Endodermal cell (in vitro differentiated cells): ENCODE data around the gene MTHFSD. TPM values are rescaled to one million over a fixed set of nuclear protein-coding genes. Genes with fewer than 3 reads are reported as not detected.

Experiments used
- DNase-seq: peaks from one replicate; pipeline ENCODE4 v3.0.0-alpha.2; 2017
- H3K27ac ChIP-seq: 2 replicates; pipeline ENCODE4 v1.5.1; 2013; ENCODE audit warnings: mild to moderate bottlenecking, low read depth, low read length, moderate library complexity
- H3K27me3 ChIP-seq: 2 replicates; pipeline ENCODE4 v1.6.1; 2013; ENCODE audit warnings: mild to moderate bottlenecking, low read length, moderate library complexity; ENCODE audit not compliant: insufficient read depth, control insufficient read depth, poor library complexity, severe bottlenecking
- H3K36me3 ChIP-seq: 2 replicates; pipeline ENCODE4 v1.7.0; 2013; ENCODE audit warnings: mild to moderate bottlenecking, low read length, moderate library complexity; ENCODE audit not compliant: control insufficient read depth, insufficient read depth
- H3K4me1 ChIP-seq: one replicate; pipeline ENCODE4 v1.7.0; 2013; ENCODE audit warnings: low read length; ENCODE audit not compliant: control insufficient read depth, insufficient read depth
- H3K4me3 ChIP-seq: 2 replicates; pipeline ENCODE4 v1.5.1; 2013; ENCODE audit warnings: mild to moderate bottlenecking, low read length, moderate library complexity
- H3K9ac ChIP-seq: 2 replicates; pipeline ENCODE4 v1.6.1; 2013; ENCODE audit warnings: mild to moderate bottlenecking, low read length, moderate library complexity; ENCODE audit not compliant: poor library complexity, severe bottlenecking; ENCODE audit errors: extremely low read depth
- H3K9me3 ChIP-seq: 2 replicates; pipeline ENCODE4 v1.6.1; 2013; ENCODE audit warnings: mild to moderate bottlenecking, low read length, moderate library complexity; ENCODE audit not compliant: control insufficient read depth
- H3K27ac Mint-ChIP-seq: 2 replicates; pipeline ENCODE4 v1.8.0; 2020; ENCODE audit warnings: mixed read lengths
- H3K27me3 Mint-ChIP-seq: 2 replicates; pipeline ENCODE4 v1.8.0; 2021; ENCODE audit warnings: mild to moderate bottlenecking, mixed read lengths; ENCODE audit not compliant: insufficient read depth
- H3K36me3 Mint-ChIP-seq: 2 replicates; pipeline ENCODE4 v1.8.0; 2020; ENCODE audit warnings: low read depth, mixed read lengths
- H3K4me1 Mint-ChIP-seq: 2 replicates; pipeline ENCODE4 v1.8.0; 2020; ENCODE audit warnings: mixed read lengths
- H3K4me3 Mint-ChIP-seq: 2 replicates; pipeline ENCODE4 v1.8.0; 2020; ENCODE audit warnings: mild to moderate bottlenecking, moderate library complexity, mixed read lengths
- H3K9me3 Mint-ChIP-seq: 2 replicates; pipeline ENCODE4 v1.8.0; 2020; ENCODE audit warnings: mild to moderate bottlenecking, mixed read lengths
- WGBS, 2 experiments: methylation state at CpG; one replicate each; pipeline versions ENCODE4 v1.1.5 to v1.1.7; 2013; ENCODE audit warnings: missing lambda C conversion rate in 2 of 2, mixed read lengths in 1 of 2; ENCODE audit not compliant: insufficient coverage in 1 of 2, insufficient read length in 1 of 2; 5-methylcytosine and 5-hydroxymethylcytosine counted together
- total RNA-seq, 2 donors: library from RNA; stranded (reverse); fragmentation: NEBNext Ultra II Directional in 1 of 2; extraction: Animal tissue kit (Norgen Biotek cat#: 25700) in 1 of 2; gene quantifications; 2 replicates in 1 of 2; 3 replicates in 1 of 2; pipeline ENCODE4 v1.2.1, GENCODE V29; 2021
- TF ChIP-seq, protein P1 (sequence below): fragments of 200-600 bp; sonication (generic); conservative IDR thresholded peaks from 2 replicates; pipeline ENCODE4 v1.5.0; 2021; ENCODE audit warnings: antibody characterized with exemption, mild to moderate bottlenecking

Gene MTHFSD
- total RNA-seq, 2 donors from 2014 or later = 15.0 to 25.8 TPM

DNA sequence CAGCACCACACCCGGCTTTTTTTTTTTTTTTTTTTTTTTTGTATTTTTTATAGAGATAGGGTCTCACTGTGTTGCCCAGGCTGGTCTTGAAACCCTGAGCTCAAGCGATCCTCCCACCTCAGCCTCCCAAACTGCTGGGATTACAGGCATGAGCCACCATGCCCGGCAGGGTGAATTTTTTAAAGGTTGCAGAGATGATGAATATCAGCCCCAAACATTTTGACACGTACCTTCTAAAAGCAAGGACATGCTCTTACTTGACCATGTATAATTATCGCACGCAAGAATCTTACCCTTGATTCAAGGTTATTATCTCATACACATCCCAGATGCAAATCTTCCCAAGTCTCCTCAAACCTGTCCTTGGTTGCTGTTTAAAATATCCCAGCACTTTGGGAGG lies 7.3 kb upstream of the MTHFSD start:
- TF ChIP-seq, protein P1, sequence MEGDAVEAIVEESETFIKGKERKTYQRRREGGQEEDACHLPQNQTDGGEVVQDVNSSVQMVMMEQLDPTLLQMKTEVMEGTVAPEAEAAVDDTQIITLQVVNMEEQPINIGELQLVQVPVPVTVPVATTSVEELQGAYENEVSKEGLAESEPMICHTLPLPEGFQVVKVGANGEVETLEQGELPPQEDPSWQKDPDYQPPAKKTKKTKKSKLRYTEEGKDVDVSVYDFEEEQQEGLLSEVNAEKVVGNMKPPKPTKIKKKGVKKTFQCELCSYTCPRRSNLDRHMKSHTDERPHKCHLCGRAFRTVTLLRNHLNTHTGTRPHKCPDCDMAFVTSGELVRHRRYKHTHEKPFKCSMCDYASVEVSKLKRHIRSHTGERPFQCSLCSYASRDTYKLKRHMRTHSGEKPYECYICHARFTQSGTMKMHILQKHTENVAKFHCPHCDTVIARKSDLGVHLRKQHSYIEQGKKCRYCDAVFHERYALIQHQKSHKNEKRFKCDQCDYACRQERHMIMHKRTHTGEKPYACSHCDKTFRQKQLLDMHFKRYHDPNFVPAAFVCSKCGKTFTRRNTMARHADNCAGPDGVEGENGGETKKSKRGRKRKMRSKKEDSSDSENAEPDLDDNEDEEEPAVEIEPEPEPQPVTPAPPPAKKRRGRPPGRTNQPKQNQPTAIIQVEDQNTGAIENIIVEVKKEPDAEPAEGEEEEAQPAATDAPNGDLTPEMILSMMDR = no peak
- peaks cover 54% of the 10 kb centered on the region for H3K27me3 Mint-ChIP-seq
- no peak overlapping the region for H3K4me3 ChIP-seq

DNA sequence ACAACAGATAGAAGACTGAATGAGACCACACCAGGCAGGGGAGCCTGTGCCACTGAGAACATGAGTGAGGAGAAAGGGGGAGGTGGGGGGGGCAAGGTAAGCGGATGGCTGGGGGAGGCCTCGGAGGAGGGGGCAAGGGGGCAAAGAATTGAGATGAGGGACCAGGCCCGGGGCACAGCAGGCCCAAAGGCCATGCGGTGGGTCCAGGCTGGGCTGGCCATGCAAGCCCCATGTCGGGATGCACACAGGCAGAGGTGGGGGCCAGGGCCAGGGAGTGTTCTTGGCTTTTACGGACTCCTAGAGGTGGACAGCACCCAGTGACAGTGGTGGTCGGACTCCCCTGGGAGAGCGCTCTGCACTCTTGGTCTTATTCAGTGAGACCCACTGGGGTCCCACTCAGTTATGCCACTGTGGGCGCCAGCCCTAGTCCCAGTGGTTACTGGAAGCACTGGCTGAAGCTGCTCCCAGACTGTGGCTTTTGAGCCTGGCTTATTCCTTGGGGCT lies 4.8 kb upstream of the MTHFSD start:
- WGBS, 2 experiments = 91 to 93% methylated on average over 7 to 9 of the region's 9 CpGs
- Histone ChIP-seq H3K9me3 (no peaks in the 10 kb centered on the region), H3K36me3 (no peaks in the 10 kb centered on the region), H3K27me3 (peaks cover 33% of the 10 kb centered on the region), H3K9ac (no peak overlapping the region), H3K4me1 (no peaks in the 10 kb centered on the region), H3K27ac (no peak overlapping the region), H3K4me3 (no peak overlapping the region)
- peaks cover 8% of the 10 kb centered on the region for H3K4me1 Mint-ChIP-seq
- TF ChIP-seq, protein P1 = no peak
- no peaks in the 10 kb centered on the region for H3K36me3 Mint-ChIP-seq
- peaks cover 2% of the 10 kb centered on the region for H3K9me3 Mint-ChIP-seq
- no peak overlapping the region for H3K4me3 Mint-ChIP-seq
- H3K27me3 Mint-ChIP-seq = peaks cover 35% of the 10 kb centered on the region
- no peak for DNase-seq
- no peak overlapping the region for H3K27ac Mint-ChIP-seq

More for the DNA sequence above, 7.3 kb upstream of the MTHFSD start:
- no peaks in the 10 kb centered on the region for H3K9me3 ChIP-seq
- Mint-ChIP-seq H3K4me3 (no peak overlapping the region), H3K9me3 (peaks cover 2% of the 10 kb centered on the region), H3K36me3 (no peaks in the 10 kb centered on the region), H3K4me1 (peaks cover 13% of the 10 kb centered on the region), H3K27ac (no peak overlapping the region)
- H3K36me3 ChIP-seq = no peaks in the 10 kb centered on the region
- H3K4me1 ChIP-seq = no peaks in the 10 kb centered on the region
- no peak overlapping the region for H3K9ac ChIP-seq
- 77 to 78% methylated on average over 5 of the region's 6 CpGs for WGBS, 2 experiments
- H3K27me3 ChIP-seq = peaks cover 56% of the 10 kb centered on the region
- no peak for DNase-seq
- H3K27ac ChIP-seq = no peak overlapping the region

DNA sequence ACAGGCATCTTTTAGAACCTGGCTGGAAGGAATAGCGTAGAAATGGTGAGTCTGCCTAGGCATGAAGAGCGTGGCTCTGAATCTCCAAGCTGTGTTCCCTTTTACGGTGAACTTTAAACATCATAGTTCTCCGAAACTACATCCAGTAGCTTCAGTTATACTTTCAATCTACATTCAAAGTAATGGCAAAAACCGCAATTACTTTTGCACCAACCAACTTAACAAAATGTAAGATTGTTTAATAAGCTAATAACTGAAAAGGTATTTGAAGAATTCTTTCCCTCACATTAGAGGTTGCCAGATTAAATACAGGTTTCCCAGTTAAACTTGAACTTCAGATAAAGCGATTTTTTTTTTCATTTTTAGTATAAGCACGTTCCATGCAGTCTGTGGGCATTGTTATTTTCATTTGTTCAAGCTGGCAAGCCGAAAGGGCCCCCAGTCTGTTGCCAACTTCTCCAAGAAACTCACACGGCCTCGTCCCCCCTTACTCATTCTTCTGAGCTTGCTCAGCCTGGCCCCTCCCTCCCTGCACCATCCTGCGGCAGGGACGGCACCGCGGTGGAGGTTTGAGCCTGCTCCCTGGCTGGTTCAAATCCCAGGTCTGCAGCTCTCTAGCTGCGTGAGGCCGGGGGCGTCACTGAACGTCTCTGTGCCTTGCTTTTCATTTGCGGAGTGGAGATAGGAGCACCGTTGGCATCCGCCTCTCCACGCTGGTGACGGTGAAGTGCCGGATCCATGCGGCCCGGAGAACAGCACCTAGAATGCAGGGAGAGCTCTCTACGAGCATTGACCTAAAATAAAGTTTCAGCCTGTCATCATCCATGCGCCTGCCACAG lies 3.5 kb upstream of the MTHFSD start:
- Histone ChIP-seq H3K27ac (no peak overlapping the region), H3K27me3 (peaks cover 22% of the 10 kb centered on the region), H3K4me1 (no peaks in the 10 kb centered on the region), H3K9me3 (no peaks in the 10 kb centered on the region), H3K36me3 (no peaks in the 10 kb centered on the region), H3K9ac (no peak overlapping the region), H3K4me3 (no peak overlapping the region)
- Mint-ChIP-seq H3K36me3 (no peaks in the 10 kb centered on the region), H3K27me3 (peaks cover 22% of the 10 kb centered on the region), H3K4me1 (peaks cover 3% of the 10 kb centered on the region), H3K27ac (no peak overlapping the region), H3K9me3 (peaks cover 2% of the 10 kb centered on the region), H3K4me3 (no peak overlapping the region)
- WGBS, 2 experiments = 88 to 89% methylated on average over 18 to 27 of the region's 28 CpGs
- no peak for DNase-seq
- TF ChIP-seq, protein P1 = no peak
